GM12873 (cell line): ENCODE measurements around the gene CYP8B1.

Experiments
- TF ChIP-seq, protein P1 (sequence below): IDR thresholded peaks from 2 replicates; pipeline ENCODE4 v1.5.1; 2012; ENCODE audit warnings: low read depth, mild to moderate bottlenecking, moderate library complexity, low read length, control low read depth; ENCODE audit not compliant: insufficient read depth; ENCODE audit errors: missing control alignments

Gene CYP8B1

DNA sequence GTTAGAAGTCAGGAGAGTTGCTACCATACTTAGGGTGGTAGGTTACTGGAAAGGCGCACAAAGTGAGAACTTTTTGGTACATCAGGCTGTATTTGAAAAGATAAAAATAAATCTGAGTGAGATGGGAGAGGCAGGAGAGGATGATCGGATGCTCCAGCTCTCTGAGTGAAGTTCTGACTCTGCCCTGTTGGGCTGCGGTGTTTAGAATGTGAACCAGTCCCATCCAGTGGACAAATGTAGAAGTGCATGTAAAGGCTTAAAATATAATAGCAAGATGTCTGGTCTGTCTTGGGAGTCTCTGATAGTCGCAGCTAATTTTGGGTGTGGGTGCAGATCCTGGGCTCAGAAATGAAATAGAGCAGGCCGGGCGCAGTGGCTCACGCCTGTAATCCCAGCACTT is 36.1 kb downstream of the CYP8B1 start:
- TF ChIP-seq, protein P1, sequence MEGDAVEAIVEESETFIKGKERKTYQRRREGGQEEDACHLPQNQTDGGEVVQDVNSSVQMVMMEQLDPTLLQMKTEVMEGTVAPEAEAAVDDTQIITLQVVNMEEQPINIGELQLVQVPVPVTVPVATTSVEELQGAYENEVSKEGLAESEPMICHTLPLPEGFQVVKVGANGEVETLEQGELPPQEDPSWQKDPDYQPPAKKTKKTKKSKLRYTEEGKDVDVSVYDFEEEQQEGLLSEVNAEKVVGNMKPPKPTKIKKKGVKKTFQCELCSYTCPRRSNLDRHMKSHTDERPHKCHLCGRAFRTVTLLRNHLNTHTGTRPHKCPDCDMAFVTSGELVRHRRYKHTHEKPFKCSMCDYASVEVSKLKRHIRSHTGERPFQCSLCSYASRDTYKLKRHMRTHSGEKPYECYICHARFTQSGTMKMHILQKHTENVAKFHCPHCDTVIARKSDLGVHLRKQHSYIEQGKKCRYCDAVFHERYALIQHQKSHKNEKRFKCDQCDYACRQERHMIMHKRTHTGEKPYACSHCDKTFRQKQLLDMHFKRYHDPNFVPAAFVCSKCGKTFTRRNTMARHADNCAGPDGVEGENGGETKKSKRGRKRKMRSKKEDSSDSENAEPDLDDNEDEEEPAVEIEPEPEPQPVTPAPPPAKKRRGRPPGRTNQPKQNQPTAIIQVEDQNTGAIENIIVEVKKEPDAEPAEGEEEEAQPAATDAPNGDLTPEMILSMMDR: peak; percentile 71

DNA sequence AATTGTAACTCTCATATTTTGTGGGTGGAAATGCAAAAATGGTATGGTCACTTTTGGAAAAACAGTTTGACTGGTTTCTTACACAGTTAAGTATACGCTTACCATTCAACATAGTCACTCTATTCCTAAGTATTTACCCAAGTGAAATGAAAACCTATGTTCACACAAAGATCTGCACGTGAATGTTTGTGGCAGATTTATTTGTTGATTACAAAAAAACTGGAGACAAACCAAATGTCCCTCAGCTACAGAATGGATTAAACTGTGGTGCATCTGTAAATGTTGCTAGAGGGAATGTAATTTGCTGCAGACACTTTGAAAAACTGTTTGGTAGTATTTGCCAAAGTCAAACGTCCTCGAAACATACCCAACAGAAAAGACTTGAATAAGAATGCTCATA is 37.1 kb downstream of the CYP8B1 start:
- TF ChIP-seq, protein P1: no peak

DNA sequence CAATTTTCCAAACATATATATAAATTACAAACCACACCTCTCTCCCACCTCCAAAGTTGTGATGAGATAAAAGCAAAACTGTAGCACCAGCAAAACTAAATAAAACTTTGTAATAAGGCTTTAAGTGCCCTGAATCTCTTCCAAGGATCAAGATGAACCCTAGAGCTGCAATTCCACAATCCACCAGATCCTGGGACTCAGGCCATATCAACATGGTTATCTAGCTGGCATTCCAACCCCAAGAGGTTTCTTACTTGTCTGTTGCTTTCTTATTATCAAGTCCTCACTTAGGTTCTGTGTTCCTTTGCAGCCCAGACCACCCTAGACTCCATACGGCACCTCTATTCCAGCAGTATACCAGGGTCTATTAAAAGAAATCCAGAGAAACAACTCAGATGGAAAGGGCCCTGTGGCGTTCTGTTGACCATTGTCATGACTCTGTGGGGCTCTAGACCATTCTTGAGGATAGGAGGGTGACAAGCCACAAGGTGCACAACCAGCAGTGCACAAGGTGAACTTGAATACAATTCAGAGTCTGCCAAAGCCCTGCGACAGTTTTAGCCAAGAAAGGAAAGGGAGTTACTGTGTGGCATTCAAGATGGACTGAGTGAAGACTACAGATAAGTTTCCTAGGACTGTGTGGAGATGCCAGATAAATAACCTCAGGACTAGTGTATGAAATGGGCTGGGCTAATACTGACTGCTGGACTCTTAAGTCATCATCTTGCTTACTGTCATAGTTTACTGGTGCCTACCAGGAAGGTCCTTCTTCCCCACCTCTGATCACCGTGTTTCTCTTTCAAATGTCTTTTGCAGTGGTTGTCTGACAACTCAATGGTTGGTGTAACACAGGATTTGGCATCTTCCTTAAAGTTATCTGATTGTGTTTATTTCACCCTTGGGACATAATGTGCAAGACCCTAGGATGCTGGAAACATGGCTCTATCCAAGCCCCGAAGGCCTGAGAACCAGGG is 39.2 kb downstream of the CYP8B1 start:
- TF ChIP-seq, protein P1: no peak

DNA sequence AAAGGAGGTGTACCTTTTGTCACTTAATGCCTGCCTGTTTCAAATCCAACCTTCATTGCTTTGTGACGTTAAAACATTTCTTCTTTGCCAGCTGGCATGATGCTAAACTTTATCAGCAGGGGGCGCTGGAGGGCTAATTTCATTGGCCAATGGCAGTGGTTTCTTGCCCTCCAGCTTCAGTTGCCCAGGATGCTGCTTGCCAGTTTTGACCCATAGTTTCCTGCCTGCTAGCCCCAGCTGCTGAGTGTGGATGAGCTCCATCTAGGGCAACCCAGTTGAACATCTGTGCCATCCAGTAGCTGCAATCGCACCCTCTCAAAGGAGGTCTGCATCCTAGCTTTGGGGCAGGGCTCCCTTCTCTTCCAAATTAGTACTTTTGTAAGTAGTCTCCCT is 44.4 kb downstream of the CYP8B1 start:
- TF ChIP-seq, protein P1: peak; percentile 80

DNA sequence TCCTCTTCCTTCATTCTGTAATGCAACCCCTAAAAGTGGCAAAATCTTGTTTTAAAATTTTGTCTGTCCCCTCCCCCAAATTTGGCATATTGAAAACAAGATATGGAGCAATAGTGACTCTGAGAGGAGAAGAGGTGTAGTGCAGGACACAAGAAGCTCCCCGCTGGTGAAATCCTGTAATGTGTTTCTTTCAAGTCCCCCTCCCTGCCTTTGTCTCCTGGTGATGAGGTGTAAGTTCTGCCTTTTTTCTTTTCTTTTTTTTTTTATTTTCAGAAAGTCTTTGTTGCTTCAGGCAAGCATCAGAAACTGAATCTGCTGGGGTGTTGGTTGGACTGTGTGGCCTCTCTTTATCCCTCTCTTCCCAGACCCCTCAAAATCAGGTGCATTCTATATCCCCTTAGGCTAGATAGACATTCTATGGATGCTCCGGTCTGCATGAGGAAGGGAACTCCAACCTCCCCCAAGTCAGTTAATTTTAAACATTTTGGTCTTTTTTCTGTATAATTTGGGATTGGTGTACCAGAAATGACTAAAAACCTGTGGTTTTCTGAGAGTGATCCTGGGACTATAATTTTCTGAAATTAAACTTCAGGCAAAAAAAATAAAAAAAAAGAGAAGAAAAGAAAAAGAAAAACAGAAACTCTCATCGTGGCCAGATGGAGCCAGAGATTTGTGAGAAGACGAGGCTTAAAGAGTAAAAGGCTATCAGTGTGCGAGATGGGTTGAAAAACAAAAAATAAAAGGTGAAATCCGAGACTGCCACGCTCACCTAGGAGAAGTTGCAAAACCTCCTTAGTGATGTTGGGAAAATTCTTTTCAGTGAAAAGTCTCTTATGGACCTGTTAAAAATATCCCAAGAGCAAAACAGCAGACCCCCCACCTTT is 45.0 kb downstream of the CYP8B1 start:
- TF ChIP-seq, protein P1: peak; percentile 39

DNA sequence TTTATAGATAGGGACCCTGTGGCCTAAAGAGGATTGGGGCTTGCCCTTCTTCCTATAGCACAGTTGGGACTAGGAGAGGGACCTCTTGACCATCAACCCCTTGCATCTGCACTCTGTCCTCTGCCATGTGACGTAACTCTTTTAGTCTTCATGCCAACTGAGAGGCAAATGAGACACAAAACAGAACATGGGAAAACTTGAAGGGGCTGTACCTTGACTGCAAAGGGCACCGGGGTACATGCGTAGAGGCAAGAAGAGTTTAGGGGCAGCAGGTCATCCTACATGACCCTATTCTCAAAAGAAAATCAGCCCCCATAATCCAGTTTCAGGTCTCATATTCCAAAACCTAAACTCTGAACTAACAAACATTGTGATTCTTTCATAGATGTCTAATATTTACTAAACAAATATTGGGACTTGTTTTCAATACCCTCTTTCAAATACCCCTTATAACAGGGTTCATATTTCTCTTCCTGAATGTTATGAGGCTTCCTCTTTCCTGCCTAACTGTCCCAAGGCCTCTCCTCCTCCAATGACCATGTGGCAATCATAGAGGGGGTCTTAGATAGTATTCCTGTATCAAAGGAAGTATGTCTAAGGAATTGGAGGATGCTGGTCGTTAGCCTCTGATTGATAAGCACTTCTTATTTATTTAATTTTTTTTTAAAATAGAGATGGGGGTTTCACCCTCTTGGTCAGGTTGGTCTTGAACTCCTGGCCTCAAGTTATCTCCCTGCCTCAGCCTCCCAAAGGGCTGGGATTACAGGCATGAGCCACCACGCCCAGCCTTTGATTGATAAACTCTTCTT is 45.8 kb downstream of the CYP8B1 start:
- TF ChIP-seq, protein P1: no peak
